NCI-H1092 treated with DMSO at 0.1 percent for 48 hours (cell line): ENCODE results near the gene CCDC97.
A peak's percentile ranks its signal among the peaks of the same experiment; 100 is the strongest.
"Not testable (repeated sequence)": the region's sequence is repeated elsewhere in the genome, so short reads cannot be mapped to it uniquely, and the experiment has no call there.

Experiments used
- DNase-seq: peaks from one replicate; lab custom pipeline; 2025; lab: John Stamatoyannopoulos, UW

The CCDC97 gene

DNA sequence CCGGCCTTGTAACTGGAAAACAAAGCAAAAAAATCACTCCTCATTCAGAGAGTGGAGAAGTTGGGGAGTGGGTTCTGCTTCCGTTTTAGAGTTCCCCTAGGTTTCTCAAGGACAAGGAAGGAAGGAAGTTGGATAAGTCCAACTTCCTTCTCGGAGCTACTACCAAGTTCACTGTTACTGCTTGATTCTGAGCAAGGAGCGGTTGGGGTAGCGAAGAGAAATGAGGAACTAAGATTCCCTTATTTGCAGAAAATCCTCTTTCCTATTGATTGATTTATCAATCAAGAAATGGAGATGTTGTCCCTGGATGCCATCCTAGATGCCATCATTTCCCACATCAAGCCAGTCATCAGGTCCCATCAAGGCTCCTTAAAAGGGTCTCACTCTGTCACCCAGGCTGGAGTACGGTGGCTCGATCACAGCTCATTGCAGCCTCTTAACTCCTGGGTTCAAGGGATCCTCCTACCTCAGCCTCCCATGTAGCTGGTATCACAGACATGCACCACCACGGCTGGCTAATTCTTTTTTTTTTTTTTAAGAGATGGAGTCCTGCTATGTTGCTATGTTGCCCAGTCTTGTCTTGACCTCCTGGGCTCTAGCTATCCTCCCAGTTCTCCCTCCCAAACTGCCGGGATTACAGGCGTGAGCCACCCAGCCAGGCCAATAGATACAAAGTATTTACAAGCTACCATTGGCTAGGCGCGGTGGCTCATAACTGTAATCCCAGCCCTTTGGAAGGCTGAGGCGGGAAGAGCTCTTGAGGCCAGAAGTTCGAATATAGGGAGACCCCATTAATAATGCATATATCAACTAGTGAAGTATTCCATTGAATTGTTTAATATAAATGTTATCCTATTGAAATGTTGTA lies 54.8 kb downstream of the CCDC97 start:
- DNase-seq = no peak

DNA sequence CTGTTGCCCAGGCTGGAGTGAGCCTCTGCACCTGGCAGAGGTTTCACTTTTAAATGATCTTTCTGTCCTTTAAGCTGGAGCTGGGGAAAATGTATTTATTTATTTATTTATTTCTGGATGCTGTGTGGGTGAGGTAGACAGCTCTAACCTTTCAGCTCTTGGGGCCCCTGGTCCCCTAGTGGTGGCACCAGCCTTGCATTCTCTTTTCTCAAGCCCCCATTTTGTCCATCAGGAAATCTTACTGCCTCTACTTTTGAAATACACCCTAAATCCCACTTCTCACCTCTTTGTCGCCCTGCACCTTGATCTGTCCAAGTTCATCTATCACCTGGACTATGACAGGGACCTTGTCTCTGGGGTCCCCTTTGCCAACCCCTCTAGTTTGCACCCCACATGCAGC lies 56.1 kb downstream of the CCDC97 start:
- no peak for DNase-seq

DNA sequence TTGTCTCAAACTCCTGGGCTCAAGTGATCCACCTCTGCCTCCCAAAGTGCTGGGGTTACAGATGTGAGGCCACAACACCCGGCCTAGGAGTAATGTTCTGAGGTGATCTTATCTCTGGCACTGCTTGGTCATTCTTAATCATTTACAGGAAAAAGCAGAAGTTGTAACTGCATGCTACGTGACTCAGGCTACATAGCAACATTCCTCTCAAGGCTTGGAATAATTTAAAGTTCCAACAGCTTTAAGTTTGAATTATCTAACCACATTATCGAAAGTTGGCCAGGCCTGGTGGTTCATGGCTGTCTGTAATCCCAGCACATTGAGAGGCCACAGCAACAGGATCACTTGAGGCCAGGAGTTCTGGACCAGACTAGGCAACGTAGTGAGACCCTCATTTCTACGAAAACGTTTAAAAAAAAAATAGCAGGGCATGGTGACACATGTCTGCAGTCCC lies 57.9 kb downstream of the CCDC97 start:
- DNase-seq = no peak

DNA sequence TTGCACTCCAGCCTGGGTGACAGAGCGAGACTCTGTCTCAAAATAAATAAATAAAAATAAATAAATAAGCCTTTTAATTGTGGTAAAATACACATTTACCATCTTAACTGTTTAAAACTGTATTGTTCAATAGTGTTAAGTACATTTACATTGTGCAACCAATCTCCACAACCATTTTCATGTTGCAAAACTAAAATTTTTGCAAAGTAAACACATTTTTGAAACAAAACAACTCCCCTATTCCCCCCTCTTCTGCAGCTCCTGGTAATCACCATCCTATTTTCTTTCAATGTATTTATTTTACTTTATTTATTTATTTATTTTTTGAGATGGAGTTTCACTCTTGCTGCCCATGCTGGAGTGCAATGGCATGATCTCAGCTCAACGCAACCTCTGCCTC lies 59.8 kb downstream of the CCDC97 start:
- no peak for DNase-seq

DNA sequence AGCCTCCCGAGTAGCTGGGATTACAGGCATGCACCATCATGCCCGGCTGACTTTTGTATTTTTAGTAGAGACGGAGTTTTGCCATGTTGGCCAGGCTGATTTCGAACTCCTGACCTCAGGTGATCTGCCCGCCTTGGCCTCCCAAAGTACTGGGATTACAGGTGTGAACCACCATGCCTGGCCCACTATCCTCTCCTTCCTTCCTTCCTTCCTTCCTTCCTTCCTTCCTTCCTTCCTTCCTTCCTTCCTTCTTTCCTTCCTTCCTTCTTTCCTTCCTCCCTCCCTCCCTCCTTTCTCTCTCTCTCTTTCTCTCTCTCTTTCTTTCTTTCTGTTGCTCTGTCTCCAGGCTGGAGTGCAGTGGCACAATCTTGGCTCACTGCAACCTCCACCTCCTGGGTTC lies 61.1 kb downstream of the CCDC97 start:
- not testable (repeated sequence) for DNase-seq

DNA sequence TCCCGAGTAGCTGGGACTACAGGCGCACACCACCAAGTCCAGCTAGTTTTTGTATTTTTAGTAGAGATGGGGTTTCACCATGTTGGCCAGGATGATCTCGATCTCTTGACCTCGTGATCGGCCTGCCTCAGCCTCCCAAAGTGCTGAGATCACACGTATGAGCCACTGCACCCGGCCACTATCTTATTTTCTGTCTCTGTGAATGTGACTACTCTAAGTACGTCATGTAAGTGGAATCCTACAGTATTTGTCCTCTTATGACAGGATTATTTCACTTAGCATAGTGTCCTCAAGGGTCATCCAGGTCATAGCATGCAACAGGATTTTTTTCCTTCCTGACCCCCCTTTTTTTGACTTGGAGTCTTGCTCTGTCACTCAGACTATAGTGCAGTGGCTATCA lies 61.6 kb downstream of the CCDC97 start:
- DNase-seq = no peak

DNA sequence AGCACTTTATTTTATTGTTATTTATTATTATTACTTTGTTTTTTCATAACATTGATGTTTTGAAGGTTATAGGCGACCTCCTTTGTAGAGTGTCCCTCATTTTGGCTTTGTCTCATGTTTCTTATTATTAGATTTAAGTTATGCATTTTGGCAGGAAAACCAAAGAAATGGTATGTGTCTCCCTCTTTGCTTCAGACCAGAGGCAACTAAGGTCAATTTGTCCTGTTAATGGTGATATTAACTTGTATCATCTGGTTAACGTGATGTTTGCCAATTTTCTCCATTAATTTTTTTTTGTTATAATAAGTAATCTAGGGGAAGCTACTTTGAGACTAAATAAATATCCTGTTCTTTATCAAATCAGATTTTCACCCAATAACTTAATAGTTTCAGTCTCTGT lies 62.5 kb downstream of the CCDC97 start:
- DNase-seq = no peak

DNA sequence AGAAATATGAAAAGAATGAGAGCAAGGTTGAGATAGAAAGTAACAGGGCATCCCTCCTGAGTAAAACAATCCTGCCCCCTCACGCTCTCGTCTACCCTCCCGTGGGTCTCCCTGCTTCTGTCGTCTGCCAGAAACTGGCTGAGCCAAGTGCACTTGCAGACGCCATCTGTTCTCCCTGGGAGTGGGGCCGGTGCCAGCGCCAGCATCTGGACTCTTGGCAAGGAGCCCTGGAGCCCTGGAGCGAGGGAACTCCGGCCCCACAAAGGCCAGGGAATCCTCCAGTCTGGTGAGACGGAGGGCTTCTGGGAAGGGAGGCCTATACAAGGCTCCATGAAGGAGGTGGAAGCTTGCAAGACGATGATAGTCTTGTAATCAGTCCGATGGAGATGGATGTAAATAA lies 64.0 kb downstream of the CCDC97 start:
- peak; percentile 89 for DNase-seq
